Sigmoid colon (tissue), 7 donors: ENCODE data around the gene PRKCB. TPM values are rescaled to one million over a fixed set of nuclear protein-coding genes. Genes with fewer than 3 reads are reported as not detected.

Experiments used
- DNase-seq: peaks from one replicate; pipeline ENCODE4 v3.0.0-alpha.2; 2019
- H3K27ac ChIP-seq, 4 donors: fragments of 200-600 bp; sonication (generic); one replicate each; pipeline ENCODE4 v1.5.1; 2016 to 2019; ENCODE audit warnings: mild to moderate bottlenecking in 1 of 4
- H3K27me3 ChIP-seq, 3 donors: fragments of 200-600 bp; sonication (generic); one replicate each; pipeline ENCODE4 v1.5.1; 2019; ENCODE audit warnings: mild to moderate bottlenecking in 1 of 3
- H3K36me3 ChIP-seq, 4 donors: fragments of 200-600 bp; sonication (generic); one replicate each; pipeline ENCODE4 v1.5.1; 2016 to 2019
- H3K4me1 ChIP-seq, 4 donors: fragments of 200-600 bp; sonication (generic); one replicate each; pipeline ENCODE4 v1.5.1; 2017 to 2019
- H3K4me3 ChIP-seq, 4 donors: fragments of 200-600 bp; sonication (generic); one replicate each; pipeline ENCODE4 v1.5.1; 2017 to 2019; ENCODE audit warnings: mild to moderate bottlenecking in 2 of 4, moderate library complexity in 1 of 4
- H3K9me3 ChIP-seq, 4 donors: fragments of 200-600 bp in 3 of 4; sonication (generic) in 3 of 4; one replicate each; pipeline versions ENCODE4 v1.5.1 to v1.6.1; 2013 to 2019
- CTCF ChIP-seq, 4 experiments: fragments of 450-650 bp in 3 of 4; fragments of 200-600 bp in 1 of 4; IDR thresholded peaks; one replicate each; pipeline ENCODE4 v1.5.1; 2016 to 2019; ENCODE audit warnings: antibody characterized with exemption in 4 of 4, mild to moderate bottlenecking in 3 of 4, moderate library complexity in 2 of 4
- EP300 ChIP-seq, 4 donors: sonication (generic); formaldehyde crosslinking; IDR thresholded peaks; one replicate each; pipeline ENCODE4 v1.6.1; 2017; ENCODE audit warnings: antibody characterized with exemption in 4 of 4
- POLR2A ChIP-seq, 2 donors: fragments of 450-650 bp; IDR thresholded peaks; one replicate each; pipeline ENCODE4 v1.6.1; 2016; ENCODE audit warnings: antibody characterized with exemption in 2 of 2, mild to moderate bottlenecking in 2 of 2, moderate library complexity in 2 of 2
- POLR2AphosphoS5 ChIP-seq, 4 donors: sonication (generic); formaldehyde crosslinking; IDR thresholded peaks; one replicate each; pipeline ENCODE4 v1.6.1; 2017; ENCODE audit warnings: antibody characterized with exemption in 4 of 4
- WGBS, 2 donors: extraction: QIAGEN DNeasy Blood & Tissue Kit; methylation state at CpG; one replicate each; pipeline ENCODE4 v1.1.7; 2013; 5-methylcytosine and 5-hydroxymethylcytosine counted together
- intact Hi-C: fragments of 100-400 bp; cut with DNase I; formaldehyde crosslinking; loops from one replicate; pipeline ENCODE4 v1.15.1; 2023
- polyA plus RNA-seq, 3 donors: library from polyadenylated mRNA; stranded (reverse); fragments of 200-250 nt; gene quantifications; one replicate each; pipeline ENCODE4 v1.2.3, GENCODE V29; 2013
- total RNA-seq, 4 donors: library from RNA; depleted of rRNA; stranded (reverse); fragments of >200 nt; gene quantifications; one replicate each; pipeline ENCODE4 v1.1.0, GENCODE V29; 2016
- donor health status: healthy with polysubstance abuse.
- donor health status: Bipolar disorder and iron deficiency.
- donor health status: healthy.

The PRKCB gene
- total and polyA plus RNA-seq, 7 donors: 3.0 to 43.8 (median 21.4) TPM

- H3K36me3 ChIP-seq: no peaks in the 10 kb centered on the region
- no peaks in the 10 kb centered on the region for H3K27me3 ChIP-seq
- WGBS, 2 donors: 56 to 90% methylated on average over 6 of the region's 6 CpGs
- intact Hi-C loops: no loop called here
- H3K4me1 ChIP-seq: peaks cover 0 to 4% (median 2%) of the 10 kb centered on the region in 4 donors
- H3K27ac ChIP-seq: no peak overlapping the region
- H3K4me3 ChIP-seq: no peak overlapping the region
- DNase-seq: no peak
- TF ChIP-seq POLR2A (IDR thresholded peaks at IDR 0.05) (no peak), CTCF (IDR thresholded peaks at IDR 0.05) (no peak), EP300 (IDR thresholded peaks at IDR 0.05) (no peak), POLR2AphosphoS5 (IDR thresholded peaks at IDR 0.05) (no peak)
- H3K9me3 ChIP-seq: no peaks in the 10 kb centered on the region
These were observed 169.8 kb downstream of the PRKCB start for GRCh38 chr16:24005577-24005976.

DNA sequence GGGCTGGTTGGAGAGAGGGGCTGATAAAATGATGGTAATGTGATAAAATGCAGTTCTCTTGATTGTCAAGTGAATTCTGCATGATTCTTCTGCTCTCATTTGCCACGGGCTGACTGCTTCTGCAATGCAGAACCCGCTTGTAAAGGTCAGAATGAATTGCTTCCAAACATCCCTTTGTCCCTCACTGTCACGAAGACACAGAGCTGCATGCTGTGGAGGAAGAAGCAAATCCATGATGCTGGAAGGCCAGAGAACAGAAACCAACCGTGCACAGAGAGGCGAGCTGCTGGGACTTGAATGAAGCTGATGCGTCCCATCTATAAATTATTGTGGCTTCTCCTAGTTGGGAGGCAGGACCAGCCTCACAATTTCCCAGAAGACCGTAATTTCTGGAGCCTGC, 171.6 kb downstream of the PRKCB start:
- H3K27me3 ChIP-seq: no peaks in the 10 kb centered on the region
- no peak overlapping the region for H3K27ac ChIP-seq
- H3K9me3 ChIP-seq: no peaks in the 10 kb centered on the region
- no peak for DNase-seq
- intact Hi-C loops: no loop called here
- 86 to 87% methylated on average over 7 of the region's 7 CpGs for WGBS, 2 donors
- TF ChIP-seq POLR2AphosphoS5 (IDR thresholded peaks at IDR 0.05) (no peak), EP300 (IDR thresholded peaks at IDR 0.05) (no peak), POLR2A (IDR thresholded peaks at IDR 0.05) (no peak), CTCF (IDR thresholded peaks at IDR 0.05) (no peak)
- H3K36me3 ChIP-seq: no peaks in the 10 kb centered on the region
- no peak overlapping the region for H3K4me3 ChIP-seq
- H3K4me1 ChIP-seq: peaks cover 0 to 4% (median 2%) of the 10 kb centered on the region in 4 donors

DNA sequence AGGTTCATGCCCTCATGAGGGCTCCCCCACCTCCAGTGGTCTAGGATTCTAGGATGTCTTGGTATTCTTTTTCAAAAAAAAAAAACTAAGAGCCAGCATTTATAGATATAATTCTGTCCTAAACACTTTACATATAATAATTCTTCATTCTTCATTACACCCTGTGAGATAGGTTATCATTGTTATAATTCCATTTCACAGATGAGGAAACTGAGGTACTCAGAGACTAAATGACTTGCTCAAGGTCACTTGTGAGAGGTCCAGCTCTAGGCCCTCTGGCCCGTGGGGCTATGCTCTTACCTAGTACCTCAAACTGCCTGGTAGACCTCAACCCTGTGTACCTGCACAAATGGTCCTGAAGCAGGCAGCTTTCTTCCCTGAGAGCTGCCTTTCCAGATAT, 172.2 kb downstream of the PRKCB start:
- no peaks in the 10 kb centered on the region for H3K27me3 ChIP-seq
- no peaks in the 10 kb centered on the region for H3K36me3 ChIP-seq
- no peaks in the 10 kb centered on the region for H3K9me3 ChIP-seq
- DNase-seq: no peak
- 71 to 84% methylated on average over 1 of the region's 1 CpG for WGBS, 2 donors
- no peak overlapping the region for H3K27ac ChIP-seq
- no peak for TF ChIP-seq POLR2A (IDR thresholded peaks at IDR 0.05)
- TF ChIP-seq EP300 (IDR thresholded peaks at IDR 0.05): no peak
- TF ChIP-seq CTCF (IDR thresholded peaks at IDR 0.05): no peak
- no peak for TF ChIP-seq POLR2AphosphoS5 (IDR thresholded peaks at IDR 0.05)
- intact Hi-C loops: no loop called here
- H3K4me1 ChIP-seq: peaks cover 0 to 4% (median 2%) of the 10 kb centered on the region in 4 donors
- H3K4me3 ChIP-seq: no peak overlapping the region

DNA sequence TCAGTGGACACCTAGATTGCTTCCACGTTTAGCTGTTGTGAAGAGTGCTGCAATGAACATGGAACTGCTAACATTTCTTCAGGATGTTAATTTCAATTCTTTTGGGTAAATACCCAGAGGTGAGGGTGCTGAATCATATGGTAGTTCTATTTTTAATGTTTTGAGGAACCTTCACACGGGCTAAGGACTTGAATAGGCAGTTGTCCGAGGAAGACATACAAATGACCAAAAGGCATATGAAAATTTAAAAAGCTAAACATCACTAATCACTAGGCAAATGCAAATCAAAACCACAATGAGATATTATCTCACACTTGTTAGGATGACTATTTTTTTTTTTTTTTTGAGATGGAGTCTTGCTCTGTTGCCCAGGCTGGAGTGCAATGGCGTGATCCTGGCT, 173.3 kb downstream of the PRKCB start:
- intact Hi-C loops: no loop called here
- H3K27me3 ChIP-seq: no peaks in the 10 kb centered on the region
- H3K9me3 ChIP-seq: no peaks in the 10 kb centered on the region
- peaks cover 0 to 4% (median 2%) of the 10 kb centered on the region in 4 donors for H3K4me1 ChIP-seq
- no peaks in the 10 kb centered on the region for H3K36me3 ChIP-seq
- no peak overlapping the region for H3K27ac ChIP-seq
- no peak overlapping the region for H3K4me3 ChIP-seq
- no peak for TF ChIP-seq EP300 (IDR thresholded peaks at IDR 0.05)
- no peak for TF ChIP-seq POLR2AphosphoS5 (IDR thresholded peaks at IDR 0.05)
- TF ChIP-seq POLR2A (IDR thresholded peaks at IDR 0.05): no peak
- TF ChIP-seq CTCF (IDR thresholded peaks at IDR 0.05): no peak
- DNase-seq: no peak
- WGBS, 2 donors: 50 to 82% methylated on average over 4 of the region's 4 CpGs

DNA sequence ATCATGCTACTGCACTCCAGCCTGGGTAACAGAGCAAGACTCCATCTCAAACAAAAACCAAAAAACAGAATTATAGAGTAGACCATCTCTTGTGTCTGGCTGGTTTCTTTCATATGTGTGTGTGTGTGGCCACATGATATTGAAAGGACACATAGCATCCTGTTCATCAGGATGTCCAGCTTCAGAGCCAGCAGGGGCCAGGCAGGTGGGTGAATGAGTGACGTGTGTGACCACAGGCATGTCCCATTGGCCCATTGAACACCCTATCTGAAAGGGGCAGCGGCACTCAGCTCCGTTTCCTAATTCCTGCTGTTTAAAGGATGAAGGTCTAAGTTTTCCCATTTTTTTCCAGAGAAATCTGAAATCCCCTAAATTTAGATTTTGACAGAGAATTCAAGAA, 174.2 kb downstream of the PRKCB start:
- no peaks in the 10 kb centered on the region for H3K36me3 ChIP-seq
- DNase-seq: no peak
- intact Hi-C loops: loop anchor here (1.0 kb wide), 1 partner anchor 207 kb away; no protein-coding TSS in a partner anchor
- H3K27ac ChIP-seq: no peak overlapping the region
- 76 to 82% methylated on average over 3 of the region's 3 CpGs for WGBS, 2 donors
- no peak overlapping the region for H3K4me3 ChIP-seq
- TF ChIP-seq POLR2A (IDR thresholded peaks at IDR 0.05) (no peak), POLR2AphosphoS5 (IDR thresholded peaks at IDR 0.05) (no peak), CTCF (IDR thresholded peaks at IDR 0.05) (no peak), EP300 (IDR thresholded peaks at IDR 0.05) (no peak)
- peaks cover 0 to 4% (median 2%) of the 10 kb centered on the region in 4 donors for H3K4me1 ChIP-seq
- H3K27me3 ChIP-seq: no peaks in the 10 kb centered on the region
- H3K9me3 ChIP-seq: no peaks in the 10 kb centered on the region
